NB4 (cell line): ENCODE results near the gene SCP2.

ENCODE experiments used
- CTCF ChIP-seq: IDR thresholded peaks from one replicate; pipeline ENCODE4 v1.5.1; 2012; ENCODE audit warnings: low read depth, low read length
- MAX ChIP-seq: IDR thresholded peaks from 2 replicates; pipeline ENCODE4 v1.6.1; 2011; ENCODE audit warnings: low read depth, low read length
- POLR2A ChIP-seq: IDR thresholded peaks from 2 replicates; pipeline ENCODE4 v1.6.1; 2011; ENCODE audit warnings: mild to moderate bottlenecking; ENCODE audit not compliant: insufficient read length; ENCODE audit errors: extremely low read depth

- TF ChIP-seq CTCF (no peak), POLR2A (no peak), MAX (no peak)
These were observed 36.0 kb downstream of the SCP2 start for GRCh38 chr1:52963101-52963500.
